Stomach (tissue), 9 donors: ENCODE results near the gene IPCEF1. TPM values are rescaled to one million over a fixed set of nuclear protein-coding genes. Genes with fewer than 3 reads are reported as not detected.

Source experiments
- DNase-seq, 2 donors: peaks; one replicate each; pipeline versions ENCODE4 v3.0.0 to v3.0.0-alpha.2; 2013 to 2019
- H3K27ac ChIP-seq, 5 donors: fragments of 200-600 bp in 4 of 5; sonication (generic) in 4 of 5; one replicate each; pipeline ENCODE4 v1.5.1; 2013 to 2019; ENCODE audit warnings: mild to moderate bottlenecking in 1 of 5, moderate library complexity in 1 of 5
- H3K27me3 ChIP-seq, 3 donors: fragments of 200-600 bp; sonication (generic); one replicate each; pipeline ENCODE4 v1.5.1; 2017 to 2019; ENCODE audit warnings: mixed run types in 1 of 3
- H3K36me3 ChIP-seq, 4 donors: fragments of 200-600 bp; sonication (generic); 1 replicate in 3 of 4; 2 replicates in 1 of 4; pipeline ENCODE4 v1.5.1; 2016 to 2019
- H3K4me1 ChIP-seq, 4 donors: fragments of 200-600 bp; sonication (generic); one replicate each; pipeline ENCODE4 v1.5.1; 2016 to 2019
- H3K4me3 ChIP-seq, 4 donors: fragments of 200-600 bp; sonication (generic) in 3 of 4; one replicate each; pipeline ENCODE4 v1.5.1; 2016 to 2019; ENCODE audit warnings: mild to moderate bottlenecking in 1 of 4
- H3K9me3 ChIP-seq, 4 donors: fragments of 200-600 bp; sonication (generic); one replicate each; pipeline ENCODE4 v1.5.1; 2016 to 2019
- CTCF ChIP-seq, 7 experiments: fragments of 450-650 bp in 4 of 7; fragments of 200-600 bp in 3 of 7; sonication (generic) in 3 of 7; IDR thresholded peaks; one replicate each; pipeline ENCODE4 v1.5.1; 2016 to 2019; ENCODE audit warnings: antibody characterized with exemption in 7 of 7, control low read depth in 2 of 7, mild to moderate bottlenecking in 1 of 7
- EP300 ChIP-seq: sonication (generic); formaldehyde crosslinking; IDR thresholded peaks from one replicate; pipeline ENCODE4 v1.6.1; 2017; ENCODE audit warnings: antibody characterized with exemption
- POLR2A ChIP-seq, 4 donors: fragments of 450-650 bp; IDR thresholded peaks; one replicate each; pipeline ENCODE4 v1.6.1; 2016; ENCODE audit warnings: antibody characterized with exemption in 4 of 4, control low read depth in 2 of 4, mild to moderate bottlenecking in 1 of 4, moderate library complexity in 1 of 4
- POLR2AphosphoS5 ChIP-seq, 3 donors: sonication (generic); formaldehyde crosslinking; IDR thresholded peaks; one replicate each; pipeline ENCODE4 v1.6.1; 2016; ENCODE audit warnings: antibody characterized with exemption in 3 of 3
- whole genome bisulfite sequencing, 5 donors: extraction: QIAGEN DNeasy Blood & Tissue Kit in 3 of 5; methylation state at CpG; one replicate each; pipeline versions ENCODE4 v1.1.5 to v1.1.7; 2013 to 2018; 5-methylcytosine and 5-hydroxymethylcytosine counted together
- intact Hi-C: fragments of 100-400 bp; cut with DNase I; formaldehyde crosslinking; loops from one replicate; pipeline ENCODE4 v1.15.1; 2023; ENCODE audit warnings: low total_unique reads
- polyA plus RNA-seq, 3 donors: library from polyadenylated mRNA; stranded (reverse); fragments of 200-250 nt; gene quantifications; one replicate each; pipeline ENCODE4 v1.2.3, GENCODE V29; 2013
- total RNA-seq, 5 donors: library from RNA; depleted of rRNA; stranded (reverse); fragments of >200 nt; gene quantifications; one replicate each; pipeline versions ENCODE4 v1.1.0 to v1.2.3, GENCODE V29; 2014 to 2016
- donor health status: healthy with polysubstance abuse.
- donor health status: Bipolar disorder and iron deficiency.
- donor health status: healthy.

The IPCEF1 gene
- total and polyA plus RNA-seq, 8 donors, result under 0.01 to 47.1 (median 1.4) TPM; not detected in 2

- H3K27me3 ChIP-seq, result no peaks in the 10 kb centered on the region
- TF ChIP-seq CTCF (IDR thresholded peaks at IDR 0.05), result no peak
- no peak for TF ChIP-seq POLR2A (IDR thresholded peaks at IDR 0.05)
- TF ChIP-seq POLR2AphosphoS5 (IDR thresholded peaks at IDR 0.05), result no peak
- TF ChIP-seq EP300, result no peak
- peak overlapping the region in 1 of 4 donors; percentile 1 for H3K4me3 ChIP-seq
- H3K36me3 ChIP-seq, result no peaks in the 10 kb centered on the region
- peak in 1 of 2 donors; percentile 49 for DNase-seq
- WGBS, 5 donors, result 43 to 50% (median 47%) methylated on average over 4 of the region's 4 CpGs
- no peaks in the 10 kb centered on the region for H3K9me3 ChIP-seq
- peaks cover 0 to 33% (median 22%) of the 10 kb centered on the region in 4 donors for H3K4me1 ChIP-seq
- H3K27ac ChIP-seq, result peak overlapping the region in 4 of 5 donors; percentile 8 to 64 (median 50)
- intact Hi-C loops, result no loop called here
Observed at GRCh38 chr6:154157082-154157481, 199.5 kb downstream of the IPCEF1 start.

DNA sequence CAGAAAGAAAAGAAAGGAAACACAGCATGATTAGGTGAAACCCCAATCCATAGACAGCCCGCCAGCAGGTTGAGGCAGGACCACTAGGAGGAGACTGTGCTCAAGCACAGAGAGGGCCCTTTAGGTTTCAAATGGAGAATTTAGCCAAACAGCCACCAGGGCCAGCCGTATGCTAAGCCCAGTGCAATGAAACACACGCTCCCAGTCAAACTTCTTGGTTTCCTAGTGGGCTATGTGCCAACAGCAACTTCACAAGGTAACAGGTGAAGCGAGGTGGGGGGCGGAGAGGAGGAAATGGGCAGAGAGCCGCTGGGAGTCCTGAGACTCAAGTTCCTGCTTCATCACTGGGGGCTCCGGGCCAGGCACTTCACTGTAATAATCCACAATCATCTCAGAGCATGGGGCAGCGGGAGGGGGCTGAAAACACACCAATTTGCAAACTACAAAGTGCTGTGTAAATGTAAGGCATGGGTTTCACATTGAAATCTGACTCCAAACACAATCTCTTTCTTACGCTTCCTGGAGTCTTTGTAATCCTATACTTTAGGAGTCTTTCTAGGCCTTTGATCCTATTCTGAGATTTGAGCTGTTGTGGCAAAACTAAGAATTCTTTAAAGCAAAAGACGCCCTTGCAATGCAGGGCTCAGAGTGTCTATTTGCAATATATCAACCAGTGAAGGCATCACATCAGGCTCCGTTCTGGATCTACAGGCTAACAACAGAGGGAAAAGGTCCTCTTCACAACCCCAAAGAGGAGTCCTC is 200.3 kb downstream of the IPCEF1 start:
- TF ChIP-seq POLR2A (IDR thresholded peaks at IDR 0.05), result no peak
- no peak for TF ChIP-seq EP300
- peak in 4 of 7 experiments; percentile 54 to 81 (median 68) for TF ChIP-seq CTCF (IDR thresholded peaks at IDR 0.05)
- TF ChIP-seq POLR2AphosphoS5 (IDR thresholded peaks at IDR 0.05), result peak in 1 of 3 donors; percentile 12
- 27 to 47% (median 44%) methylated on average over 11 of the region's 11 CpGs for WGBS, 5 donors
- Histone ChIP-seq H3K36me3 (no peaks in the 10 kb centered on the region), H3K4me1 (peaks cover 0 to 33% (median 22%) of the 10 kb centered on the region in 4 donors), H3K4me3 (peak overlapping the region in 1 of 4 donors; percentile 1), H3K27ac (peak overlapping the region in 4 of 5 donors; percentile 44 to 64 (median 49)), H3K9me3 (no peaks in the 10 kb centered on the region), H3K27me3 (no peaks in the 10 kb centered on the region)
- intact Hi-C loops, result no loop called here
- DNase-seq, result peak; percentile 68 to 88

GRCh38 chr6:154154389-154154967 is 202.1 kb downstream of the IPCEF1 start:
- Histone ChIP-seq H3K4me1 (peaks cover 0 to 33% (median 22%) of the 10 kb centered on the region in 4 donors), H3K4me3 (no peak overlapping the region), H3K27ac (no peak overlapping the region), H3K9me3 (no peaks in the 10 kb centered on the region), H3K36me3 (no peaks in the 10 kb centered on the region), H3K27me3 (no peaks in the 10 kb centered on the region)
- intact Hi-C loops, result no loop called here
- 29 to 33% (median 32%) methylated on average over 6 of the region's 6 CpGs for WGBS, 5 donors
- DNase-seq, result peak; percentile 78 to 89
- TF ChIP-seq CTCF (IDR thresholded peaks at IDR 0.05) (peak in 5 of 7 experiments; percentile 30 to 80 (median 77)), EP300 (no peak)

DNA sequence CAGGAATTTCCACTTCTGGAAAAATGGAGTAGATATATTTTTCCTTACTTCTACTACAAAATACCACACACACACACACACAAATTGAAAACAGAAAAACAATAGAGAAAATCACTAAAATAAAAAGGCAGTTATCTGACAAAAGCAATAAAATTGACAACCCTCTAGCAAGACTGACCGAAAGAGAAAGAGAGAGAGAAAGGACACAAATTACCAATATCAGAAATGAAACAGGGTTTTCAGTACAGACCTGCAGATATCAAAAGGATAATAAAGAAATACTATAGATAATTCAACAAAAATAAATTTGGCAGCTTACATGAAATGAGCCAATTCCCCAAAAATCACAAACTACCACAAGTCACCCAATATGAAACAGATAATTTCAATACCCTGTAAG is 212.8 kb downstream of the IPCEF1 start:
- Histone ChIP-seq H3K9me3 (no peaks in the 10 kb centered on the region), H3K4me3 (no peak overlapping the region), H3K4me1 (no peaks in the 10 kb centered on the region), H3K27me3 (no peaks in the 10 kb centered on the region), H3K36me3 (no peaks in the 10 kb centered on the region), H3K27ac (no peak overlapping the region)
- no peak for DNase-seq
- TF ChIP-seq POLR2AphosphoS5 (IDR thresholded peaks at IDR 0.05) (no peak), EP300 (no peak), CTCF (IDR thresholded peaks at IDR 0.05) (no peak), POLR2A (IDR thresholded peaks at IDR 0.05) (no peak)
- 92 to 100% (median 97%) methylated on average over 1 of the region's 1 CpG for WGBS, 5 donors
- intact Hi-C loops, result no loop called here
